GM12878 (cell line): Measurements from ENCODE around the gene MTFP1. TPM values are rescaled to one million over a fixed set of nuclear protein-coding genes. Genes with fewer than 3 reads are reported as not detected.

Experiments used
- ATAC-seq: fragments of 200-7000 bp; cut with Tn5 transposase; 3 replicates; pipeline ENCODE4 v1.9.1; 2020; ENCODE audit warnings: mild to moderate bottlenecking, moderate library complexity
- BruUV-seq: library from RNA; stranded (reverse); fragments of 400-500 nt; replicated peaks from 2 replicates; lab custom pipeline; 2021; lab: Mats Ljungman, UMichigan
- CTCF ChIA-PET: fragments of 300-600 bp; sonication (Branson Sonifier 250); formaldehyde crosslinking; extraction: SDS; loops from one replicate; lab custom pipeline; 2021; ENCODE audit warnings: inconsistent platforms; lab: Yijun Ruan, JAX
- POLR2A ChIA-PET: fragments of 350-600 bp; formaldehyde crosslinking; extraction: SDS; loops from one replicate; lab custom pipeline; 2021; ENCODE audit warnings: inconsistent platforms; lab: Charles Lee
- RAD21 ChIA-PET: fragments of 300-600 bp; sonication (Branson Sonifier 250); formaldehyde crosslinking; loops from one replicate; lab custom pipeline; 2023; ENCODE audit warnings: antibody characterized with exemption; ENCODE audit not compliant: unreplicated experiment; lab: Charles Lee
- SMC1A ChIA-PET: fragments of 300-600 bp; sonication (Branson Sonifier 250); formaldehyde crosslinking; loops from one replicate; lab custom pipeline; 2023; ENCODE audit not compliant: unreplicated experiment, uncharacterized antibody; lab: Charles Lee
- DNase-seq: peaks from one replicate; pipeline ENCODE4 v3.0.0-alpha.2; 2011; ENCODE audit warnings: low read depth, low spot score
- FAIRE-seq: peaks from 3 replicates; lab custom pipeline; 2011; peaks lifted over from hg19 to GRCh38; lab: Jason Lieb, UNC
- H2AFZ ChIP-seq: 2 replicates; pipeline ENCODE4 v1.6.0; 2011; ENCODE audit warnings: low read depth, low read length, control low read depth; ENCODE audit not compliant: control insufficient read depth
- H3K27ac ChIP-seq: 2 replicates; pipeline ENCODE4 v1.5.1; 2011; ENCODE audit warnings: control low read depth; ENCODE audit not compliant: control insufficient read depth, insufficient read depth
- H3K27me3 ChIP-seq, 2 experiments: replicated peaks in 1 of 2; 2 replicates each; pipeline versions ENCODE4 v1.6.0 to v1.6.1; 2011; ENCODE audit warnings: low read length in 1 of 2; ENCODE audit not compliant: control insufficient read depth in 2 of 2, insufficient read depth in 2 of 2
- H3K36me3 ChIP-seq, 2 experiments: 2 replicates each; pipeline ENCODE4 v1.5.1; 2011; ENCODE audit warnings: low read length in 1 of 2; ENCODE audit not compliant: control insufficient read depth in 2 of 2, insufficient read depth in 2 of 2
- H3K4me1 ChIP-seq: 2 replicates; pipeline ENCODE4 v1.6.1; 2011; ENCODE audit warnings: mild to moderate bottlenecking, low read length, moderate library complexity, mixed read lengths; ENCODE audit not compliant: control insufficient read depth, insufficient read depth
- H3K4me2 ChIP-seq: 2 replicates; pipeline ENCODE4 v1.6.0; 2011; ENCODE audit warnings: control low read depth; ENCODE audit not compliant: control insufficient read depth, insufficient read depth
- H3K4me3 ChIP-seq: fragments of 200-600 bp; sonication (generic); 2 replicates; pipeline ENCODE4 v1.5.1; 2016
- H3K79me2 ChIP-seq: 2 replicates; pipeline ENCODE4 v1.6.0; 2011; ENCODE audit warnings: low read length; ENCODE audit not compliant: control insufficient read depth, insufficient read depth
- H3K9ac ChIP-seq: 2 replicates; pipeline ENCODE4 v1.8.0; 2011; ENCODE audit warnings: low read length, control low read depth, mixed read lengths; ENCODE audit not compliant: control insufficient read depth, insufficient read depth
- H3K9me3 ChIP-seq: replicated peaks from 3 replicates; pipeline ENCODE4 v1.5.1; 2011; ENCODE audit warnings: mild to moderate bottlenecking, low read length; ENCODE audit not compliant: control insufficient read depth, insufficient read depth
- H4K20me1 ChIP-seq: 2 replicates; pipeline ENCODE4 v1.6.0; 2011; ENCODE audit not compliant: control insufficient read depth, insufficient read depth
- CBX3 ChIP-seq: fragments of 200-600 bp; sonication (generic); IDR thresholded peaks from 2 replicates; pipeline ENCODE4 v1.6.1; 2016; ENCODE audit warnings: low read depth, borderline replicate concordance
- POLR2A ChIP-seq: IDR thresholded peaks from 2 replicates; pipeline ENCODE4 v1.6.1; 2011; ENCODE audit warnings: low read depth, mild to moderate bottlenecking, low read length
- RELA ChIP-seq: fragments of 450-650 bp; IDR thresholded peaks from 2 replicates; pipeline ENCODE4 v1.8.0; 2014; ENCODE audit warnings: borderline replicate concordance; ENCODE audit not compliant: partially characterized antibody
- SIN3A ChIP-seq: IDR thresholded peaks from 2 replicates; pipeline ENCODE4 v1.6.1; 2012; ENCODE audit warnings: low read depth, low read length, improper control_type of control experiment
- SUZ12 ChIP-seq: fragments of 200-600 bp; sonication (generic); IDR thresholded peaks from one replicate; pipeline ENCODE4 v1.6.1; 2018; ENCODE audit warnings: antibody characterized with exemption, mild to moderate bottlenecking; ENCODE audit not compliant: unreplicated experiment
- TBL1XR1 ChIP-seq: IDR thresholded peaks from 2 replicates; pipeline ENCODE4 v1.6.1; 2012; ENCODE audit warnings: low read depth, low read length, improper control_type of control experiment
- TCF12 ChIP-seq: IDR thresholded peaks from 2 replicates; pipeline ENCODE4 v1.6.1; 2011; ENCODE audit warnings: low read depth, mild to moderate bottlenecking, low read length
- YY1 ChIP-seq: IDR thresholded peaks from 2 replicates; pipeline ENCODE4 v1.6.1; 2011; ENCODE audit warnings: low read depth, mild to moderate bottlenecking, low read length
- WGBS: methylation state at CpG from one replicate; pipeline ENCODE4 v1.1.6; 2016; ENCODE audit warnings: low lambda C conversion rate; ENCODE audit not compliant: insufficient replicate concordance, insufficient coverage; ENCODE audit errors: missing lambda C conversion rate; 5-methylcytosine and 5-hydroxymethylcytosine counted together
- in situ Hi-C: fragments of 300-500 bp; cut with MboI; formaldehyde crosslinking; loops from 9 replicates; pipeline ENCODE4 v1.14.3; 2018; ENCODE audit warnings: mixed read lengths
- intact Hi-C: fragments of 100-400 bp; cut with micrococcal nuclease; formaldehyde crosslinking; loops from one replicate; pipeline ENCODE4 v1.14.2; 2022; ENCODE audit not compliant: unreplicated experiment
- polyA plus RNA-seq, 11 experiments: library from polyadenylated mRNA; depleted of rRNA in 4 of 11; unstranded in 6 of 11; stranded (reverse) in 5 of 11; fragments of >200 nt; fragmentation: Nextera tagmentation in 4 of 11; fragmentation: Illumina TruSeq in 1 of 11; extraction: Ambion mirVana in 4 of 11; extraction: Trizol in 1 of 11; gene quantifications; 1 replicate in 1 of 11; 2 replicates in 10 of 11; pipeline versions ENCODE4 v1.2.1 to v1.2.3, GENCODE V29; 2011 to 2016; ENCODE audit warnings: inconsistent platforms in 2 of 11, missing spikeins in 2 of 11, low read depth in 1 of 11
- total RNA-seq, 4 experiments: library from RNA; depleted of rRNA in 3 of 4; stranded (reverse); fragments of >200 nt in 3 of 4; fragmentation: Illumina TruSeq in 1 of 4; extraction: Trizol in 1 of 4; gene quantifications; 2 replicates each; pipeline versions ENCODE4 v1.2.1 to v1.2.3, GENCODE V29; 2013 to 2021
- TF ChIP-seq, protein P1 (sequence below): IDR thresholded peaks from 2 replicates; pipeline ENCODE4 v1.6.1; 2012; ENCODE audit warnings: mild to moderate bottlenecking, low read depth, low read length
- TF ChIP-seq, protein P2 (sequence below): IDR thresholded peaks from 2 replicates; pipeline ENCODE4 v1.6.1; 2011; ENCODE audit warnings: borderline replicate concordance, low read depth, mild to moderate bottlenecking, moderate library complexity, mixed read lengths, low read length; ENCODE audit not compliant: insufficient read depth; ENCODE audit errors: extremely low read length
- TF ChIP-seq, protein P3 (sequence below): fragments of 150-350 bp; IDR thresholded peaks from 2 replicates; pipeline ENCODE4 v1.6.1; 2014; ENCODE audit warnings: mild to moderate bottlenecking, low read depth, low read length

MTFP1 gene
- total and polyA plus RNA-seq, 10 of the 15 experiments (the other 5 are each of a cell fraction or from before 2014, with no cell fraction given): 20.5 to 133 (median 59.8) TPM

- TF ChIP-seq, protein P1, sequence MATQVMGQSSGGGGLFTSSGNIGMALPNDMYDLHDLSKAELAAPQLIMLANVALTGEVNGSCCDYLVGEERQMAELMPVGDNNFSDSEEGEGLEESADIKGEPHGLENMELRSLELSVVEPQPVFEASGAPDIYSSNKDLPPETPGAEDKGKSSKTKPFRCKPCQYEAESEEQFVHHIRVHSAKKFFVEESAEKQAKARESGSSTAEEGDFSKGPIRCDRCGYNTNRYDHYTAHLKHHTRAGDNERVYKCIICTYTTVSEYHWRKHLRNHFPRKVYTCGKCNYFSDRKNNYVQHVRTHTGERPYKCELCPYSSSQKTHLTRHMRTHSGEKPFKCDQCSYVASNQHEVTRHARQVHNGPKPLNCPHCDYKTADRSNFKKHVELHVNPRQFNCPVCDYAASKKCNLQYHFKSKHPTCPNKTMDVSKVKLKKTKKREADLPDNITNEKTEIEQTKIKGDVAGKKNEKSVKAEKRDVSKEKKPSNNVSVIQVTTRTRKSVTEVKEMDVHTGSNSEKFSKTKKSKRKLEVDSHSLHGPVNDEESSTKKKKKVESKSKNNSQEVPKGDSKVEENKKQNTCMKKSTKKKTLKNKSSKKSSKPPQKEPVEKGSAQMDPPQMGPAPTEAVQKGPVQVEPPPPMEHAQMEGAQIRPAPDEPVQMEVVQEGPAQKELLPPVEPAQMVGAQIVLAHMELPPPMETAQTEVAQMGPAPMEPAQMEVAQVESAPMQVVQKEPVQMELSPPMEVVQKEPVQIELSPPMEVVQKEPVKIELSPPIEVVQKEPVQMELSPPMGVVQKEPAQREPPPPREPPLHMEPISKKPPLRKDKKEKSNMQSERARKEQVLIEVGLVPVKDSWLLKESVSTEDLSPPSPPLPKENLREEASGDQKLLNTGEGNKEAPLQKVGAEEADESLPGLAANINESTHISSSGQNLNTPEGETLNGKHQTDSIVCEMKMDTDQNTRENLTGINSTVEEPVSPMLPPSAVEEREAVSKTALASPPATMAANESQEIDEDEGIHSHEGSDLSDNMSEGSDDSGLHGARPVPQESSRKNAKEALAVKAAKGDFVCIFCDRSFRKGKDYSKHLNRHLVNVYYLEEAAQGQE: no peak
- TF ChIP-seq, protein P2, sequence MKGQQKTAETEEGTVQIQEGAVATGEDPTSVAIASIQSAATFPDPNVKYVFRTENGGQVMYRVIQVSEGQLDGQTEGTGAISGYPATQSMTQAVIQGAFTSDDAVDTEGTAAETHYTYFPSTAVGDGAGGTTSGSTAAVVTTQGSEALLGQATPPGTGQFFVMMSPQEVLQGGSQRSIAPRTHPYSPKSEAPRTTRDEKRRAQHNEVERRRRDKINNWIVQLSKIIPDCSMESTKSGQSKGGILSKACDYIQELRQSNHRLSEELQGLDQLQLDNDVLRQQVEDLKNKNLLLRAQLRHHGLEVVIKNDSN: peak; percentile 40
Measured at GRCh38 chr22:30390974-30391691, 34.4 kb upstream of the MTFP1 start (continued).

DNA sequence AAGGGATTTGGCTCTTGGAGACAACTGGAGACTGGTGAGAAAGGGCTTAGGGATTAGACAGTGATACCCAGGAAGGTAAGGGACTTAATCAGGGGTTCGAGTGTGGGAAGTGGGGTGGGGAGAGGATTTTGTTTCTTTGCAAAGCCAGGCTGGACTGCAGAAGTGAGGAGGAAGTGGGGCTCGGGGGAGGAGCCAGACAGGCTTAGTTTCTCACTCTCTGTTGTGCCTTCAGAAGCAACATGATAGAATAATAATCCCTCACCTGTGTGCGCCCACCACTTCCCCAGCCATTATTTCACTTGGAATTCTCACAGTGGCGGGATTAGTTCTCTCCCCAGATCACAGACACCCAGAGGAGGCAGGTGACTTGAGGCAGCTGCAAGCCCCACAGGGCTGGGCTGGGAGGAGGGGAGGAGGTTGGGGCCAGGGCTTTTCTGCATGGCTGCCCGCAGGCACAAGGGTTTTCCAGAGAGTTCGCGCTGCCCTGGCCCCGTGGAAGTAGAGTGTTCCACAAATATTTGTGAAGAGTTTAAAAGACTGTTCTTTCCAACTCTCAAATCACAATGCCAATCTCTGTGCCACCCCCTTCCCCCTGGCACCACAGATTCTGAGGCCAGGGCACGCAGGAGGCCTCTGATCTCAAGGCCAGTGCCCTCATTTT lies 32.8 kb upstream of the MTFP1 start:
- DNase-seq (no peak), FAIRE-seq (peak; percentile 23), ATAC-seq (peak; percentile 69)
- in situ Hi-C loops (loop anchor here (5.0 kb wide), 2 partner anchors 90 to 285 kb away; no protein-coding TSS in a partner anchor), intact Hi-C loops (no loop called here)
- RAD21 ChIA-PET: interaction anchor here (1.0 to 13.8 kb wide), 11 partner anchors 10 to 242 kb away, joined by 3 to 277 read pairs (median 6); partner anchors contain the start of genes CASTOR1, MTFP1, SLC35E4 and TBC1D10A
- SMC1A ChIA-PET: interaction anchor here (1.0 to 14.7 kb wide), 14 partner anchors 13 to 362 kb away, joined by 3 to 201 read pairs (median 4); partner anchors contain the start of genes CASTOR1 and MTFP1
- Histone ChIP-seq H3K79me2 (no peaks in the 10 kb centered on the region), H3K9ac (peak overlapping the region; percentile 8; the same call in 1 of the 2 replicates), H2AFZ (peak overlapping the region; percentile 88), H3K4me3 (peak overlapping the region; percentile 54), H3K4me2 (peak overlapping the region; percentile 83), H3K4me1 (peaks cover 26% of the 10 kb centered on the region), H3K27ac (peak overlapping the region; percentile 61), H3K27me3 (peaks cover 2 to 5% of the 10 kb centered on the region in 2 experiments; a peak in 3 of 4 replicates), H3K9me3 (peaks cover 2% of the 10 kb centered on the region; the same call in 2 of the 3 replicates), H4K20me1 (no peaks in the 10 kb centered on the region), H3K36me3 (no peaks in the 10 kb centered on the region)
- BruUV-seq: no TSS peak
- CTCF ChIA-PET: interaction anchor here (0.5 to 14.9 kb wide), 21 partner anchors 10 to 362 kb away, joined by 3 to 436 read pairs (median 4); partner anchors contain the start of genes CASTOR1 and MTFP1
- 38% methylated on average over 9 of the region's 9 CpGs for WGBS
- POLR2A ChIA-PET: interaction anchor here (0.6 to 5.1 kb wide), 7 partner anchors 13 to 281 kb away, joined by 3 to 60 read pairs (median 5); partner anchors contain the start of genes CASTOR1 and MTFP1
- TF ChIP-seq RELA (no peak), SUZ12 (no peak), TBL1XR1 (no peak), YY1 (no peak), SIN3A (no peak), TCF12 (peak; percentile 25; the same call in 1 of the 2 replicates), POLR2A (no peak), CBX3 (no peak)
- TF ChIP-seq, protein P3, sequence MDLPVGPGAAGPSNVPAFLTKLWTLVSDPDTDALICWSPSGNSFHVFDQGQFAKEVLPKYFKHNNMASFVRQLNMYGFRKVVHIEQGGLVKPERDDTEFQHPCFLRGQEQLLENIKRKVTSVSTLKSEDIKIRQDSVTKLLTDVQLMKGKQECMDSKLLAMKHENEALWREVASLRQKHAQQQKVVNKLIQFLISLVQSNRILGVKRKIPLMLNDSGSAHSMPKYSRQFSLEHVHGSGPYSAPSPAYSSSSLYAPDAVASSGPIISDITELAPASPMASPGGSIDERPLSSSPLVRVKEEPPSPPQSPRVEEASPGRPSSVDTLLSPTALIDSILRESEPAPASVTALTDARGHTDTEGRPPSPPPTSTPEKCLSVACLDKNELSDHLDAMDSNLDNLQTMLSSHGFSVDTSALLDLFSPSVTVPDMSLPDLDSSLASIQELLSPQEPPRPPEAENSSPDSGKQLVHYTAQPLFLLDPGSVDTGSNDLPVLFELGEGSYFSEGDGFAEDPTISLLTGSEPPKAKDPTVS: peak; percentile 23; the same call in 1 of the 2 replicates
